Endothelial cell of umbilical vein (primary cell): ENCODE measurements around the gene TMEM131. TPM values are rescaled to one million over a fixed set of nuclear protein-coding genes. Genes with fewer than 3 reads are reported as not detected.

Experiments used
- BruUV-seq: library from RNA; stranded (reverse); fragments of 400-500 nt; replicated peaks from 2 replicates; lab custom pipeline; 2021; lab: Mats Ljungman, UMichigan
- CTCF ChIA-PET: fragments of 300-600, 350-600 bp; sonication (Branson Sonifier 250); formaldehyde crosslinking; loops from one replicate; lab custom pipeline; 2021; ENCODE audit warnings: antibody characterized with exemption, inconsistent platforms; lab: Charles Lee
- POLR2A ChIA-PET: fragments of 300-600, 350-600 bp; sonication (Branson Sonifier 250); formaldehyde crosslinking; loops from one replicate; lab custom pipeline; 2021; ENCODE audit warnings: antibody characterized with exemption, inconsistent platforms; lab: Charles Lee
- DNase-seq: peaks from one replicate; pipeline ENCODE4 v3.0.0-alpha.2; 2011; ENCODE audit warnings: low read depth, low spot score
- FAIRE-seq: peaks from 2 replicates; lab custom pipeline; 2011; peaks lifted over from hg19 to GRCh38; lab: Jason Lieb, UNC
- H2AFZ ChIP-seq: 2 replicates; pipeline ENCODE4 v1.6.0; 2012; ENCODE audit warnings: low read depth, low read length, control low read depth, inconsistent platforms
- H3K27ac ChIP-seq: 2 replicates; pipeline ENCODE4 v1.5.1; 2011; ENCODE audit warnings: low read depth, mild to moderate bottlenecking, control low read depth, low read length, moderate library complexity; ENCODE audit not compliant: insufficient read depth
- H3K27me3 ChIP-seq, 2 experiments: 2 replicates each; pipeline versions ENCODE4 v1.6.0 to v1.6.1; 2011; ENCODE audit warnings: low read length in 2 of 2, mixed read lengths in 1 of 2; ENCODE audit not compliant: control insufficient read depth in 2 of 2, insufficient read depth in 2 of 2
- H3K36me3 ChIP-seq, 2 experiments: 2 replicates in 1 of 2; 3 replicates in 1 of 2; pipeline ENCODE4 v1.5.1; 2011; ENCODE audit warnings: low read length in 2 of 2, mild to moderate bottlenecking in 1 of 2, moderate library complexity in 1 of 2; ENCODE audit not compliant: control insufficient read depth in 2 of 2, insufficient read depth in 2 of 2; ENCODE audit errors: extremely low read depth in 1 of 2
- H3K4me1 ChIP-seq: 3 replicates; pipeline ENCODE4 v1.5.1; 2011; ENCODE audit warnings: mild to moderate bottlenecking, low read length; ENCODE audit not compliant: control insufficient read depth, insufficient read depth; ENCODE audit errors: extremely low read depth
- H3K4me2 ChIP-seq: 2 replicates; pipeline ENCODE4 v1.6.1; 2011; ENCODE audit warnings: low read length, control low read depth, mixed read lengths; ENCODE audit not compliant: insufficient read depth
- H3K4me3 ChIP-seq, 3 experiments: fragments of 200-600 bp in 1 of 3; sonication (generic), shearing (Covaris generic) in 1 of 3; replicated peaks in 1 of 3; 2 replicates each; pipeline ENCODE4 v1.5.1; 2011 to 2016; ENCODE audit warnings: control low read depth in 3 of 3, low read length in 3 of 3, mild to moderate bottlenecking in 2 of 3, inconsistent platforms in 1 of 3, low read depth in 1 of 3, moderate library complexity in 1 of 3; ENCODE audit not compliant: insufficient read depth in 1 of 3
- H3K79me2 ChIP-seq: 2 replicates; pipeline ENCODE4 v1.6.0; 2012; ENCODE audit warnings: low read length, inconsistent platforms; ENCODE audit not compliant: control insufficient read depth, insufficient read depth
- H3K9ac ChIP-seq: replicated peaks from 2 replicates; pipeline ENCODE3; 2011; ENCODE audit warnings: low read length, control low read depth; ENCODE audit not compliant: insufficient read depth; ENCODE audit errors: extremely low read depth
- H3K9me1 ChIP-seq: replicated peaks from 3 replicates; pipeline ENCODE4 v1.6.0; 2011; ENCODE audit warnings: mild to moderate bottlenecking, low read length; ENCODE audit not compliant: control insufficient read depth, insufficient read depth; ENCODE audit errors: extremely low read depth
- H3K9me3 ChIP-seq: replicated peaks from 2 replicates; pipeline ENCODE4 v1.5.1; 2012; ENCODE audit warnings: low read length, inconsistent platforms; ENCODE audit not compliant: control insufficient read depth, insufficient read depth
- H4K20me1 ChIP-seq: replicated peaks from 2 replicates; pipeline ENCODE3; 2011; ENCODE audit warnings: mild to moderate bottlenecking, low read length; ENCODE audit not compliant: control insufficient read depth, insufficient read depth; ENCODE audit errors: extremely low read depth
- EZH2 ChIP-seq: IDR thresholded peaks from 2 replicates; pipeline ENCODE4 v1.6.1; 2012; ENCODE audit warnings: borderline replicate concordance, low read depth, mild to moderate bottlenecking, moderate library complexity, low read length, inconsistent platforms; ENCODE audit not compliant: severe bottlenecking
- FOS ChIP-seq: IDR thresholded peaks from 2 replicates; pipeline ENCODE4 v1.6.1; 2011; ENCODE audit warnings: mild to moderate bottlenecking, low read length, moderate library complexity, borderline replicate concordance; ENCODE audit not compliant: insufficient read depth
- GATA2 ChIP-seq: IDR thresholded peaks from 2 replicates; pipeline ENCODE4 v1.7.0; 2011; ENCODE audit warnings: low read depth, mild to moderate bottlenecking, moderate library complexity, mixed read lengths, low read length; ENCODE audit not compliant: insufficient read length, insufficient read depth
- JUN ChIP-seq: IDR thresholded peaks from 2 replicates; pipeline ENCODE4 v1.6.1; 2011; ENCODE audit warnings: borderline replicate concordance, low read depth; ENCODE audit not compliant: insufficient read length, insufficient read depth
- MYC ChIP-seq: IDR thresholded peaks from one replicate; pipeline ENCODE4 v1.6.1; 2011; ENCODE audit warnings: mild to moderate bottlenecking, low read depth, low read length
- POLR2A ChIP-seq: IDR thresholded peaks from 2 replicates; pipeline ENCODE4 v1.6.1; 2012; ENCODE audit warnings: low read depth, mild to moderate bottlenecking, control low read depth, low read length
- POLR2AphosphoS5 ChIP-seq: IDR thresholded peaks from 2 replicates; pipeline ENCODE4 v1.6.1; 2012; ENCODE audit warnings: low read depth, mild to moderate bottlenecking, control low read depth, low read length, moderate library complexity; ENCODE audit not compliant: insufficient read depth
- dilution Hi-C: fragments of 300-500 bp; cut with MboI; formaldehyde crosslinking; loops from one replicate; pipeline ENCODE4 v1.15.0; 2019; ENCODE audit warnings: low sequenced_read_pairs; ENCODE audit not compliant: extremely low pct_ligation_motif_present
- intact Hi-C: fragments of 100-400 bp; cut with micrococcal nuclease; formaldehyde crosslinking; loops from one replicate; pipeline ENCODE4 v1.10.0; 2022
- polyA plus RNA-seq, 4 experiments: library from polyadenylated mRNA; depleted of rRNA in 3 of 4; stranded (reverse) in 3 of 4; unstranded in 1 of 4; fragments of >200 nt; gene quantifications; 2 replicates each; pipeline versions ENCODE4 v1.2.1 to v1.2.3, GENCODE V29; 2011 to 2012; ENCODE audit warnings: missing spikeins in 1 of 4
- total RNA-seq: library from RNA; stranded (reverse); gene quantifications from 2 replicates; pipeline ENCODE4 v1.2.3, GENCODE V29; 2021
- TF ChIP-seq, protein P1 (sequence below), 2 donors: IDR thresholded peaks; 1 replicate in 1 of 2; 2 replicates in 1 of 2; pipeline ENCODE4 v1.5.1; 2011; ENCODE audit warnings: low read length in 2 of 2, mild to moderate bottlenecking in 2 of 2, moderate library complexity in 2 of 2, control low read depth in 1 of 2, inconsistent platforms in 1 of 2, low read depth in 1 of 2; ENCODE audit not compliant: insufficient read depth in 1 of 2; ENCODE audit errors: extremely low read depth in 1 of 2
- TF ChIP-seq, protein P2 (sequence below): IDR thresholded peaks from 2 replicates; pipeline ENCODE4 v1.6.1; 2011; ENCODE audit not compliant: insufficient read depth, insufficient read length

The TMEM131 gene
- total and polyA plus RNA-seq, 2 donors (not counting 3 experiments of a cell fraction or from before 2014, with no cell fraction given) = 12.2 to 28.6 TPM

DNA sequence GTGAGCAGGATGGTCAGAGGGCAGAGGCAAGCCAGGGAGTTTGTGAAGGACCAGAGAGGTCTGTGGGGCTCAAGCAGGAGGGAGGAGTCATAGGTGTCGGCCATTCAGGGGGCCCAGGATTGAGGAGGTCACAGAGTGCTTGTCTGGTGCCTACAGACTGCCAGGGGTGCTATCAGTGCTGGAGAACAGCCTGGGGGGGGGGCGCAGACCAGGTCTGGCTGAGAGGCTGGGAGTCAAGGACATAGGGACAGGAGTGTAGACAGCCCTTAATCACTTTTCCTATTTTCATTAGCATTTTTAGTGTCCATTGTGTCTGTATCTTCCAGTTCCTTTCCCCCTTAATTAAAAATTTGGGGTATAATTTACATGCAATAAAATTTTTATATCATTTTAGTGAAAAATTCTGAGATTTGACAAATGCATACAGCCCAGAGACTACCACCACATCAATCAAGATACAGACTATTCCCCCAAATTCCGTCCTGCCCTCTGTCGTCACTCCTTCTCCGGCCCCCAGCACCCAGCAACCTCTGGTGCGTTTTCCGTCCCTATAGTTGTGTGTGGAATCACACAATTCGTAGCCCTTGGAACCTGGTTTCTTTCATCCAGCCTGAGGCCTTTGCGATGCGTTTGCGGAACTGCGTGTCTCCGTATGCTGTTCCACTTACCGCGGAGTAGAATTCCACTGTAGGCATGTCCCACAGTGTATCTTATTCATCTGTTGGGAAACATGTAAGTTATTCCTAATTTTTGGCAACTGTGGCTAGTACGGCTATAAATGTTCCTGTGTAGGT lies 276.2 kb downstream of the TMEM131 start:
- POLR2A ChIA-PET = no interaction called here
- no peaks in the 10 kb centered on the region for H3K4me1 ChIP-seq
- dilution Hi-C loops (no loop called here), intact Hi-C loops (no loop called here)
- no peak overlapping the region for H3K27ac ChIP-seq
- no peaks in the 10 kb centered on the region for H3K79me2 ChIP-seq
- DNase-seq = no peak
- no peaks in the 10 kb centered on the region for H3K27me3 ChIP-seq
- H4K20me1 ChIP-seq = no peaks in the 10 kb centered on the region
- no peak overlapping the region for H3K9ac ChIP-seq
- H3K9me1 ChIP-seq = no peaks in the 10 kb centered on the region
- CTCF ChIA-PET = interaction anchor here (1.1 to 1.4 kb wide), 2 partner anchors 10 to 19 kb away, joined by 3 to 4 read pairs; no protein-coding TSS in a partner anchor
- no peak overlapping the region for H2AFZ ChIP-seq
- H3K9me3 ChIP-seq = no peaks in the 10 kb centered on the region
- H3K4me3 ChIP-seq = no peak overlapping the region
- no peak for FAIRE-seq
- TF ChIP-seq, protein P1, sequence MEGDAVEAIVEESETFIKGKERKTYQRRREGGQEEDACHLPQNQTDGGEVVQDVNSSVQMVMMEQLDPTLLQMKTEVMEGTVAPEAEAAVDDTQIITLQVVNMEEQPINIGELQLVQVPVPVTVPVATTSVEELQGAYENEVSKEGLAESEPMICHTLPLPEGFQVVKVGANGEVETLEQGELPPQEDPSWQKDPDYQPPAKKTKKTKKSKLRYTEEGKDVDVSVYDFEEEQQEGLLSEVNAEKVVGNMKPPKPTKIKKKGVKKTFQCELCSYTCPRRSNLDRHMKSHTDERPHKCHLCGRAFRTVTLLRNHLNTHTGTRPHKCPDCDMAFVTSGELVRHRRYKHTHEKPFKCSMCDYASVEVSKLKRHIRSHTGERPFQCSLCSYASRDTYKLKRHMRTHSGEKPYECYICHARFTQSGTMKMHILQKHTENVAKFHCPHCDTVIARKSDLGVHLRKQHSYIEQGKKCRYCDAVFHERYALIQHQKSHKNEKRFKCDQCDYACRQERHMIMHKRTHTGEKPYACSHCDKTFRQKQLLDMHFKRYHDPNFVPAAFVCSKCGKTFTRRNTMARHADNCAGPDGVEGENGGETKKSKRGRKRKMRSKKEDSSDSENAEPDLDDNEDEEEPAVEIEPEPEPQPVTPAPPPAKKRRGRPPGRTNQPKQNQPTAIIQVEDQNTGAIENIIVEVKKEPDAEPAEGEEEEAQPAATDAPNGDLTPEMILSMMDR (IDR thresholded peaks at IDR 0.05; ENCODE audit: extremely low read depth in 1 of 2, insufficient read depth in 1 of 2, low read depth in 1 of 2, low read length in 2 of 2) = no peak
- no peak for TF ChIP-seq JUN
- no peak for TF ChIP-seq EZH2
- TF ChIP-seq POLR2AphosphoS5 = no peak
- TF ChIP-seq, protein P2, sequence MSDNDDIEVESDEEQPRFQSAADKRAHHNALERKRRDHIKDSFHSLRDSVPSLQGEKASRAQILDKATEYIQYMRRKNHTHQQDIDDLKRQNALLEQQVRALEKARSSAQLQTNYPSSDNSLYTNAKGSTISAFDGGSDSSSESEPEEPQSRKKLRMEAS = no peak
- no peak for TF ChIP-seq GATA2
- TF ChIP-seq POLR2A = no peak
- no peak for TF ChIP-seq MYC
- no peak for TF ChIP-seq FOS
- no TSS peak for BruUV-seq
- no peaks in the 10 kb centered on the region for H3K36me3 ChIP-seq
- no peak overlapping the region for H3K4me2 ChIP-seq
